Stomach (tissue), 4 donors: ENCODE data around the gene RBM44.

ENCODE experiments used
- EP300 ChIP-seq: sonication (generic); formaldehyde crosslinking; IDR thresholded peaks from one replicate; pipeline ENCODE4 v1.6.1; 2017; ENCODE audit warnings: antibody characterized with exemption
- POLR2A ChIP-seq, 4 donors: fragments of 450-650 bp; IDR thresholded peaks; one replicate each; pipeline ENCODE4 v1.6.1; 2016; ENCODE audit warnings: antibody characterized with exemption in 4 of 4, control low read depth in 2 of 4, mild to moderate bottlenecking in 1 of 4, moderate library complexity in 1 of 4
- POLR2AphosphoS5 ChIP-seq, 3 donors: sonication (generic); formaldehyde crosslinking; IDR thresholded peaks; one replicate each; pipeline ENCODE4 v1.6.1; 2016; ENCODE audit warnings: antibody characterized with exemption in 3 of 3
- TF ChIP-seq, protein P1 (sequence below), 7 experiments: fragments of 450-650 bp in 4 of 7; fragments of 200-600 bp in 3 of 7; sonication (generic) in 3 of 7; IDR thresholded peaks; one replicate each; pipeline ENCODE4 v1.5.1; 2016 to 2019; ENCODE audit warnings: antibody characterized with exemption in 7 of 7, control low read depth in 2 of 7, mild to moderate bottlenecking in 1 of 7

DNA sequence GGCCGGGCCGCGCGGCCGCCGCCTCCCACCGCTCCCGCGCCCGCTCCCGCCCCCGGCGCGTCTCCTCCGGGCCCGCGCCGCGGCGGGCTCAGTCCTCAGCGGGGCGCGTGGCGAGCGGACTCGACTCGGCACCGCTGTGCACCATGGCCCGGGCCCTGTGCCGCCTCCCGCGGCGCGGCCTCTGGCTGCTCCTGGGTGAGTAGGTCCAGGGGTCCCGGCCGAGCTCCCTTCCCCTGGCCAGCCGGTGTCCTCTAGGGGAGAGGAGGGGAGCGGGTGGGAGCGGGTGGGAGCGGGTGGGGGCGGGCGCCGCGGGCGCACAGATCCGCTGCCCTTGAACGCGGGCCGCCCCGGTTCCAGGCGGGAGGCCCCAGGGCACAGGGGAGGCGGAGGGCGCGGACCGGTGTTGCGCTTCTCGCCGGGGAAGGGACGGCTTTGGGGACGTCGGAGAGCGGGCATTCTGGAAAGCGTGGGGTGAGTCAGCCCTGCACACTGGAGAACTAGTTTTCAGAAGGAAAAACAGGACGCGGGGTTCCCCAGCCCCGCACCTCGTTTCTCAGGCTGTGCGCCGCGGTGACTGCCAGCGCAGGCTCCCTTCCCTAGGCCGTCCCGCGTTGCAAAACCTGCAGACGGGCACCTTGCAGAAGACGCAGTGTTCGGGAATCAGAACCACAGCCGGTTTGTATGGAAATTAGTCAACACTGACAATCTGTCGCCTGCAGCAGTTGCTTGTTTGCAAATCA, 61.1 kb downstream of the RBM44 start, which contains the start of gene RAMP1:
- TF ChIP-seq POLR2A (IDR thresholded peaks at IDR 0.05), result no peak
- no peak for TF ChIP-seq POLR2AphosphoS5 (IDR thresholded peaks at IDR 0.05)
- TF ChIP-seq, protein P1, sequence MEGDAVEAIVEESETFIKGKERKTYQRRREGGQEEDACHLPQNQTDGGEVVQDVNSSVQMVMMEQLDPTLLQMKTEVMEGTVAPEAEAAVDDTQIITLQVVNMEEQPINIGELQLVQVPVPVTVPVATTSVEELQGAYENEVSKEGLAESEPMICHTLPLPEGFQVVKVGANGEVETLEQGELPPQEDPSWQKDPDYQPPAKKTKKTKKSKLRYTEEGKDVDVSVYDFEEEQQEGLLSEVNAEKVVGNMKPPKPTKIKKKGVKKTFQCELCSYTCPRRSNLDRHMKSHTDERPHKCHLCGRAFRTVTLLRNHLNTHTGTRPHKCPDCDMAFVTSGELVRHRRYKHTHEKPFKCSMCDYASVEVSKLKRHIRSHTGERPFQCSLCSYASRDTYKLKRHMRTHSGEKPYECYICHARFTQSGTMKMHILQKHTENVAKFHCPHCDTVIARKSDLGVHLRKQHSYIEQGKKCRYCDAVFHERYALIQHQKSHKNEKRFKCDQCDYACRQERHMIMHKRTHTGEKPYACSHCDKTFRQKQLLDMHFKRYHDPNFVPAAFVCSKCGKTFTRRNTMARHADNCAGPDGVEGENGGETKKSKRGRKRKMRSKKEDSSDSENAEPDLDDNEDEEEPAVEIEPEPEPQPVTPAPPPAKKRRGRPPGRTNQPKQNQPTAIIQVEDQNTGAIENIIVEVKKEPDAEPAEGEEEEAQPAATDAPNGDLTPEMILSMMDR (IDR thresholded peaks at IDR 0.05), result no peak
- TF ChIP-seq EP300, result no peak
